A549 treated with Hydrocortisone at 1 μM for 4 hours (cell line): ENCODE data around the gene NUDT9. TPM values are rescaled to one million over a fixed set of nuclear protein-coding genes. Genes with fewer than 3 reads are reported as not detected.

Source experiments
- total RNA-seq: library from RNA; stranded (reverse); fragments of 200-300 nt; extraction: Qiagen RNA extraction; gene quantifications from 5 replicates; pipeline ENCODE4 v1.2.3, GENCODE V29; 2022

NUDT9 gene, protein sequence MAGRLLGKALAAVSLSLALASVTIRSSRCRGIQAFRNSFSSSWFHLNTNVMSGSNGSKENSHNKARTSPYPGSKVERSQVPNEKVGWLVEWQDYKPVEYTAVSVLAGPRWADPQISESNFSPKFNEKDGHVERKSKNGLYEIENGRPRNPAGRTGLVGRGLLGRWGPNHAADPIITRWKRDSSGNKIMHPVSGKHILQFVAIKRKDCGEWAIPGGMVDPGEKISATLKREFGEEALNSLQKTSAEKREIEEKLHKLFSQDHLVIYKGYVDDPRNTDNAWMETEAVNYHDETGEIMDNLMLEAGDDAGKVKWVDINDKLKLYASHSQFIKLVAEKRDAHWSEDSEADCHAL
- total RNA-seq = 24.2 to 32.6 TPM (median 25.5 TPM) in 5 replicates

GRCh38 chr4:87422104-87423052 is at the start of gene NUDT9:
Gene NUDT9, plus strand, starts transcription at chr4:87422573. Its CDS starts 333 bp downstream, at chr4:87422906.

DNA sequence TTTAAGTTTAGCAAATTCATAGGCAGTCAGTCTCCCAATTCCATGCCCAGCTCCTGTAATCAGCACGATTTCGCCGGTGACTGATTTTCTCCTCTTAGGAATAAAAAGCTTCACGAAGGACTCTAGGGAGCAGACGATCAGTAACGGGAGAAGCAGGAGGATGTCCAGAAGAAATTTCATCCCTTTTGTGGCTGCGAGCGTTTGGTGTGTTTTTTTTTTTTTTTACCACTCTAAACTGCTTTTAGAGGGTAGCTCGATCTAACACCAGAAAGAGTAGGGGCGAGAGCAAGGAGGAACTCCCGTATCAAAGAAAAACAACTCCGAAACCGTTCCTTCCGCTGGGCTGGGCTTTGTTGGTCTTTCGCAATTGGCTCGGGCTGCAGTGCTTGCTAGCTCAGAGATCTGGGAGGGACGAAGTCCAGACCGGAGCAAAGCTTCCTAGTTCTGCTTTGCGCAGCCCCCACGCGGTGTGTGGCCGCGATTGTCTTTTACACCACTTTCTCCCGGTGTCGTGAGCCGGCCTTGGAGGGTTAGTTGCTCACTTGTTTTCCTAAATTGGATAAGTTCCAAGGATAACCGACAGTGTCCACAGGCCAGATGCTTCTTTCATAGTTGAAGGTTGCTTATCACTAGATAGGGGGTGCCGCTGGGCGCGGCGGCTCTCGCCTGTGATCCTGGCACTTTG is 31.3 kb upstream of the NUDT9 start, which contains the start of gene HSD17B11:
TSS of gene HSD17B11 (minus strand) at position 298 of the 685 bp plus-strand sequence. CDS start at position 180, 118 bp downstream.

Other genes with a start within 250 kb of the NUDT9 start
- 2.9 to 6.0 TPM (median 4.3 TPM) in 5 replicates for gene KLHL8, start 202.0 kb upstream of the NUDT9 start, total RNA-seq
- 0.05 to 0.08 TPM in 2 of 5 replicates, not detected in the others for gene HSD17B13, start 99.7 kb upstream of the NUDT9 start, total RNA-seq
- 46.8 to 60.9 TPM (median 53.0 TPM) in 5 replicates for gene HSD17B11, start 31.4 kb upstream of the NUDT9 start, total RNA-seq
- gene SPARCL1, start 106.8 kb downstream of the NUDT9 start, total RNA-seq = not detected in 5 replicates
- gene DSPP, start 186.0 kb downstream of the NUDT9 start, total RNA-seq = not detected in 5 replicates
- not detected in 5 replicates for gene DMP1, start 227.7 kb downstream of the NUDT9 start, total RNA-seq